ENCODE measurements around the gene PGS1. TPM values are rescaled to one million over a fixed set of nuclear protein-coding genes. Genes with fewer than 3 reads are reported as not detected.

The PGS1 gene
- total and polyA plus RNA-seq, 2 of the 8 experiments (the other 6 are each of a cell fraction or from before 2014, with no cell fraction given) = 46.7 to 60.0 TPM

DNA sequence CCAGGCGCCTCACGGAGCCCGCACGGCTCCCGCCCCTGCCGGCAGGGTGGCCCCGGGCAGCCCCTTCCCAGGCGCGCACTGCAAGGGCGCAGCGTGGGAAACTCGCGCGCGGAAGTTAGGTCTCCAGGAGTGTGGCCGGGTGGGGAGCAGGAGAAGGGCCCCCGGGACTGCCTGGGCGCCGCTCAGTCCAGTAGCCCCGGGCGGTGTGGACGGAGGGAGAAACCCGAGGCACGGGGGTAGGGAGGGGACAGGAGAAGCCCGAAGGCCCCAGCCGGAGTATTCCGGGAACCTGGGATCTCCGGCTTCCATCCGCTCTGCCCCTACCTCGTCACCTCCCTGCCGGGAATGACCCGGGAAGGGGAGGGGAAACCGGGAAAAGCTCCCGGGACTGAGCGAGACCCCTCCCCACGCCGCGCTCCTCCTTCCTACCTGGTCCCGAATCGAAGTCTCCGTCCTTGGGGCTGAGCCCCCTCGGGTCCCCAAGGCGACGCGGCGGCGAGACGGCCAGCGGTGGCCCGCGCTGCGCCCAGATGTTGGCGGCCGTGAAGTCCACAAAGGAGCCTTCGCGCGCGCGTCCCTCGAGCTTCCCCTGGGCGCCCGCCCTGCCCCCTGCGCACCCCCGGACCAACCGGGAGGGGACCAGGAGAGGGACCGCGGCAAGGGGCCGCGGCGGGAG is 19.0 kb upstream of the PGS1 start:
- POLR2A ChIA-PET (ENCODE audit: partially characterized antibody) = interaction anchor here (0.7 to 4.9 kb wide), 12 partner anchors 8 to 60 kb away, joined by 3 to 29 read pairs (median 8); no protein-coding TSS in a partner anchor
- H3K4me2 ChIP-seq (ENCODE audit: insufficient read depth in 1 of 2, low read depth in 2 of 2, low read length in 2 of 2) = peak overlapping the region; percentile 66 to 80
- no peak for TF ChIP-seq ASH2L (IDR thresholded peaks at IDR 0.05; ENCODE audit: low read length)
- no peak for TF ChIP-seq RNF2 (IDR thresholded peaks at IDR 0.05; ENCODE audit: borderline replicate concordance, low read depth, low read length, missing control alignments, poor library complexity, severe bottlenecking)
- TF ChIP-seq POLR2AphosphoS5 (IDR thresholded peaks at IDR 0.05; ENCODE audit: low read depth, low read length) = 0 out of 2 replicates have a peak, but pooled peaks have one; percentile 32
- TF ChIP-seq SIN3A (conservative IDR thresholded peaks at IDR 0.05 in 1 of 2, IDR thresholded peaks at IDR 0.05 in 1 of 2; ENCODE audit: low read depth in 1 of 2, low read length in 2 of 2) = 0 out of 4 replicates have a peak, but pooled peaks of 1 of the 2 experiments have one; percentile 32
- TF ChIP-seq RAD21 (IDR thresholded peaks at IDR 0.05 in 1 of 2, conservative IDR thresholded peaks at IDR 0.05 in 1 of 2; ENCODE audit: low read depth in 2 of 2, low read length in 2 of 2) = no peak
- TF ChIP-seq GTF2F1 (IDR thresholded peaks at IDR 0.05; ENCODE audit: borderline replicate concordance, low read depth, low read length) = no peak
- TF ChIP-seq JUND (IDR thresholded peaks at IDR 0.05; ENCODE audit: low read length) = no peak
- TF ChIP-seq NANOG (IDR thresholded peaks at IDR 0.05; ENCODE audit: insufficient read depth, low read depth, low read length, poor library complexity, severe bottlenecking) = no peak
- TF ChIP-seq BCL11A (IDR thresholded peaks at IDR 0.05; ENCODE audit: low read depth in 2 of 2, low read length in 2 of 2) = no peak
- TF ChIP-seq TAF7 (optimal IDR thresholded peaks at IDR 0.05; ENCODE audit: borderline replicate concordance, low read depth, low read length) = no peak

More for the DNA sequence above, 19.0 kb upstream of the PGS1 start:
- Histone ChIP-seq H3K18ac (ENCODE audit: extremely low read depth, low read length) (peak overlapping the region; percentile 93), H3K23ac (ENCODE audit: insufficient read length) (no peak overlapping the region), H2BK12ac (ENCODE audit: low read depth, low read length) (no peak overlapping the region), H3K27ac (ENCODE audit: low read depth, low read length) (peak overlapping the region; percentile 32; the same call in 1 of the 2 replicates), H3K79me1 (ENCODE audit: low read depth, low read length) (no peaks in the 10 kb centered on the region), H3K27me3 (replicated peaks in 1 of 4; ENCODE audit: control insufficient read depth in 3 of 4, extremely low read depth in 1 of 4, insufficient read depth in 3 of 4, low read length in 3 of 4) (peaks cover 0 to 27% (median 11%) of the 10 kb centered on the region in 4 experiments; a peak in 4 of 7 replicates), H2BK120ac (replicated peaks; ENCODE audit: low read depth, low read length) (no peak overlapping the region), H3K23me2 (ENCODE audit: low read depth, low read length) (peaks cover 14% of the 10 kb centered on the region), H4K91ac (replicated peaks; ENCODE audit: insufficient read length, low read length) (peak overlapping the region; percentile 62), H2BK20ac (ENCODE audit: low read length) (no peak overlapping the region), H2BK15ac (ENCODE audit: low read length) (no peak overlapping the region), H3K56ac (replicated peaks; ENCODE audit: insufficient read length, low read depth, low read length) (peak overlapping the region; percentile 63), H3K4me1 (replicated peaks in 1 of 4; ENCODE audit: control insufficient read depth in 3 of 4, insufficient read depth in 4 of 4, low read length in 3 of 4) (peaks cover 13 to 47% (median 32%) of the 10 kb centered on the region in 4 experiments), H3K14ac (ENCODE audit: insufficient read length) (no peak overlapping the region), H2BK5ac (ENCODE audit: low read depth, low read length) (peak overlapping the region; percentile 56; the same call in 1 of the 2 replicates), H4K5ac (ENCODE audit: insufficient read length, low read depth, low read length) (no peak overlapping the region), H2AFZ (ENCODE audit: low read length) (no peak overlapping the region), H3K9me3 (ENCODE audit: insufficient read depth in 2 of 2, low read depth in 1 of 2, low read length in 1 of 2) (no peaks in the 10 kb centered on the region), H3K4me3 (ENCODE audit: extremely low read depth in 1 of 4, insufficient read depth in 2 of 4, low read depth in 3 of 4, low read length in 4 of 4) (peak overlapping the region; percentile 66 to 81 (median 77)), H3K4ac (replicated peaks; ENCODE audit: insufficient read length, low read depth, low read length) (no peak overlapping the region), H4K8ac (ENCODE audit: extremely low read depth, insufficient read depth, low read length) (peak overlapping the region; percentile 28), H3K79me2 (ENCODE audit: control insufficient read depth in 1 of 2, insufficient read depth in 2 of 2, low read length in 2 of 2) (peaks cover 8 to 28% of the 10 kb centered on the region in 2 experiments; a peak in 3 of 4 replicates), H3K36me3 (ENCODE audit: control insufficient read depth in 2 of 4, insufficient read depth in 4 of 4, low read length in 3 of 4) (peaks cover 2 to 19% (median 7%) of the 10 kb centered on the region in 4 experiments; a peak in 5 of 8 replicates), H2AK5ac (ENCODE audit: low read depth, low read length) (no peak overlapping the region), H4K20me1 (replicated peaks in 1 of 2; ENCODE audit: control insufficient read depth in 1 of 2, insufficient read depth in 2 of 2, low read length in 2 of 2) (peaks cover 16 to 20% of the 10 kb centered on the region in 2 experiments), H3K9ac (replicated peaks in 1 of 4; ENCODE audit: extremely low read depth in 1 of 4, low read depth in 3 of 4, low read length in 3 of 4) (peak overlapping the region; percentile 52 to 89 (median 59); a peak in 6 of 7 replicates)
- DNase-seq (ENCODE audit: low read depth in 1 of 2, low spot score in 2 of 2) (peak in 1 of 2 experiments; percentile 68), FAIRE-seq (no peak)
- WGBS, 2 experiments (ENCODE audit: extremely low coverage in 1 of 2, insufficient coverage in 1 of 2, insufficient read length in 1 of 2, insufficient replicate concordance in 2 of 2, low coverage in 1 of 2, low lambda C conversion rate in 2 of 2, missing lambda C conversion rate in 1 of 2) = 1% methylated on average over 28 of the region's 70 CpGs; no CpG with 5 or more reads in 1 of the 2 experiments
- CTCF ChIA-PET (ENCODE audit: partially characterized antibody) = interaction anchor here (0.6 to 20.5 kb wide), 8 partner anchors 8 to 126 kb away, joined by 3 to 257 read pairs (median 4); no protein-coding TSS in a partner anchor
